HG03469 (cell line): ENCODE results near the gene MASP2.
A peak's percentile ranks its signal among the peaks of the same experiment; 100 is the strongest.
"Not testable (repeated sequence)": the region's sequence is repeated elsewhere in the genome, so short reads cannot be mapped to it uniquely, and the experiment has no call there.

ENCODE experiments used
- ATAC-seq: cut with Tn5 transposase; IDR thresholded peaks from one replicate; pipeline ENCODE4 v1.9.1; 2021; ENCODE audit warnings: mild to moderate bottlenecking, moderate library complexity, moderate number of reproducible peaks; ENCODE audit not compliant: unreplicated experiment

MASP2 gene

GRCh38 chr1:11039351-11040104 is 7.5 kb downstream of the MASP2 start:
- ATAC-seq: no peak

DNA sequence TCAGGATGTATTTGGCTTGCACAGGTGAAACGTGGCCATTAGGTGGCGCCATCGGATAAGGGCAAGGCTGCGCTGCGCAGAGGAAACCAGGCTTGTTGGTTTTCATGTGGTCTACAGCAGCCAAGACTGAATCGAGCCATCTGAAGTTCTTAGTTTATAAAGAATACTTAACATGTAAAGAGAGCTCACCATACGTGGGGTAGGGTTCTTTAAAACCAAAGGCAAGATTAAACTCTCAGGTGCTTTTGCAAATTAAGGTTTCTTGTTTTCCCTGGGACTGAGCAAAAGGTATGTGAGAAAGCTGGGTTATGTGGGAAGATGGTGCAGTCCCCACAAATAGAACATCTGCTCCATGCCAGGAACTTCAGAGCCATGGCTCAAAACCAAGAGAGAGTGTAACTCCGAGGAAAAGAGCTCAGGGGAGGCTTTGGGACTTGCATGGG is 9.3 kb downstream of the MASP2 start:
- ATAC-seq: no peak

DNA sequence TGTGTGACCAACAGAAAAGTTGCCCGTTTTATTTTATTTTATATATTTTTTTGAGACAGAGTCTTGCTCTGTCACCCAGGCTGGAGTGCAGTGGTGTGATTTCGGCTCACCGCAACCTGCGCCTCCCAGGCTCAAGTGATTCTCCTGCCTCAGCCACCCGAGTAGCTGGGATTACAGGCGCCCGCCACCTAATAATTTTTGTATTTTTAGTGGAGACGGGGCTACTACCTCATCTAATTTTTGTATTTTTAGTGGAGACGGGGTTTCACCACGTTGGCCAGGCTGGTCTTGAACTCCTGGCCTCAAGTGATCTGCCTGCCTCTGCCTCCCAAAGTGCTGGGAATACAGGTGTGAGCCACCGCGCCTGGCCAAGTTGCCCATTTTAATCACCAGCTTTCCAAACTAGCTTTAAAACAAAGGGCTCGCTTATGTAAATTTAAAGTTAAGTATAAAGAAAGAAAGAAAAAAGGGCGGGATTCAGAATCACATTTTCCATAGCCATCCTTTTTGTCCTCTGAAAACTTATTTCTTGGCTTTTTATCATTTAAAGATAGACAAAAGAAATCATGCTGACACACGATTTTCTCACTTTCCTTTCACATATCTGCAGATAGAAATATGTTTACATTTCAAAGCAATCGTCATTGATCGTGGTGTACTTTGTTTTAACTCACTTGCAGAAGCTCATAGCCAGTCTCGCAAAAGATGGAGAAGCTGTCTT is 9.9 kb downstream of the MASP2 start:
- not testable (repeated sequence) for ATAC-seq

- no peak for ATAC-seq
Observed at GRCh38 chr1:11031624-11032262, 15.3 kb downstream of the MASP2 start.

DNA sequence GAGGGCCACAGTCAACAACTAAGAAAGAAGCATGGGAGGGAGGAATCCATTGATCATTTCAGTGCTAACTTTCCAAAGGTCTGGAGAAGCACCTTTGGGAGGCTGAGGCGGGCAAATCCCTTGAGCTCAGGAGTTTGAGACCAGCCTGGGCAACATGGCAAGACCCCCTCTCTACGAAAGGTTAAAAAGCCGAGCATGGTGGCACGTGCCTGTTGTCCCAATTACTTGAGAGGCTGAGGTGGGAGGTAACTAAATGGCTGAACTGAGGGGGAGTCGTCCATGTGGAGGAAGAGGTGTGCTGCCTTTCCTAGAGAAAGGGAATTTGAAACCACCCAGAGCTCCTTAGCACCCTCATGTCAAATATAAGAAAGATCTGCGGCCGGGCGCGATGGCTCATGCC is 16.2 kb downstream of the MASP2 start:
- ATAC-seq: no peak

- no peak for ATAC-seq
Observed at GRCh38 chr1:11028018-11028417, 19.0 kb downstream of the MASP2 start.

DNA sequence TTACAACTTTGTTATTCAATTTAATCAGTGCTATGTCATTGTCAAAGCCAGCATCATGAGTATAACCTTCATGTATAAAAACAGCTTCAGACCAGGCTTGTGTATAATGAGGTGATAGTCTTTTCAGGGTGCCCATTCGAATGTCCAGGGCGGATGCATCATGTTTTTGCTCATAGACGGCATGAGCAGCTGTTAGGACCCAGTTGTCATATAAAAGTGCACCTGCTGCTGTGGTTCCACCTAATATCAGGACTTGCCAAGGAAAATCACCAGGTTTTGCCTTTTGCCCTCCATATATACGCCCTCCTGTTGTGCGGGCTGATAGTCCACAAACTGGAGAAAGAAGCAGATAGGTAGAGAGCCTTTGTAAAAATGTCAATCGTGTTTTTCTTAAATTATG is 19.7 kb downstream of the MASP2 start:
- no peak for ATAC-seq

- ATAC-seq: no peak
Observed at GRCh38 chr1:11026903-11027302, 20.1 kb downstream of the MASP2 start.

DNA sequence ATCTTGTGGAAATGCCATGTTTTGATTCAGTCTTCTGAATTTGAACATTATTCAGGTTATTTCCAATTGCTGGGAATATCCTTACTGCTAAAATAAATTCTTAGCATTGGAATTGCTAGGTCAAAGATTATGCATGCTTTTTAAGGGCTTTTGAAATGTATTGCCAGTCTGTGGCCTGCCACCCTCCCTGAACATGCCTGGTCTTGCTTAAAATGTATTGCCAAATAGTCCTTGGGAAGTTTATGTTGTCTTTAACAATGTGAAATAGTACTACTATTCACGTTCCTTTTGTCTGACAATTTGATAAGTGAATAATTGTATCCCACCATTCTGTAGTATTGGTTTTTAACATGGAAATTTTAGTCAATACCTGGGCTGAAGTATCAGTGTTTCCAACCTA is 21.0 kb downstream of the MASP2 start:
- no peak for ATAC-seq

DNA sequence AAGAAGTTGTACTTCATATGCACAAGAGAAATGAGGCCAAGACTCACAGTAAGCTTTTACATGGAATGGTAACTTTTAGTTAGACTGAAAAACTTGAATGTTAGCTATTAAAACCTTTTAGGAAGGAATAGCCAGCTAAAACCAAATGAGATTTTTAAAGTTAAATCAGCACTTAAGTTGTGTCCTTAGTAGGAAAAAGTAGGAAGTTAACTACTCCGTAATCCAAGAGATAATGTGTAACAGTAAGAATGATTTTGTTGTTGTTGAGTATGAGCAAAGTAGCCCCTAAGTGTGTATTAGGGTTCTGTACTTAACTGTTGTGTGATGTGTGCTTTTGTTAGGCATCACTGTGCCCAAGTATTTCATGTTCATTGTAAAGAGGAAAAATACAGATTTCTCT is 21.4 kb downstream of the MASP2 start:
- no peak for ATAC-seq

- no peak for ATAC-seq
Observed at GRCh38 chr1:11024874-11025203, 22.2 kb downstream of the MASP2 start.

DNA sequence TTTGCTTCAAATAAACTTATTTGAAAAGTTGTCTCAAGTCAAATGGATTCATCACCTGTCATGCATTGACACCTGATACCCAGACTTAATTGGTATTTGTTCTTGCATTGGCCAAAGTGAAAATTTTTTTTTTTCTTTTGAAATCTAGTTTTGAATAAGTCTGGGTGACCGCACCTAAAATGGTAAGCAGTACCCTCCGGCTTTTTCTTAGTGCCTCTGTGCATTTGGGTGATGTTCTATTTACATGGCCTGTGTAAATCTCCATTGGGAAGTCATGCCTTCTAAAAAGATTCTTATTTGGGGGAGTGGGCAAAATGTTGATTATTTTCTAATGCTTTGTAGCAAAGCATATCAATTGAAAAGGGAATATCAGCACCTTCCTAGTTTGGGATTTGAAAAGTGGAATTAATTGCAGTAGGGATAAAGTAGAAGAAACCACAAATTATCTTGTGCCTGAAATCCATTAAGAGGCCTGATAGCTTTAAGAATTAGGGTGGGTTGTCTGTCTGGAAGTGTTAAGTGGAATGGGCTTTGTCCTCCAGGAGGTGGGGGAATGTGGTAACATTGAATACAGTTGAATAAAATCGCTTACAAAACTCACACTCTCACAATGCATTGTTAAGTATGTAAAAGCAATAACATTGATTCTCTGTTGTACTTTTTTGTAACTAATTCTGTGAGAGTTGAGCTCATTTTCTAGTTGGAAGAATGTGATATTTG is 22.7 kb downstream of the MASP2 start:
- ATAC-seq: no peak

- ATAC-seq: no peak
Observed at GRCh38 chr1:11023201-11023600, 23.8 kb downstream of the MASP2 start.

DNA sequence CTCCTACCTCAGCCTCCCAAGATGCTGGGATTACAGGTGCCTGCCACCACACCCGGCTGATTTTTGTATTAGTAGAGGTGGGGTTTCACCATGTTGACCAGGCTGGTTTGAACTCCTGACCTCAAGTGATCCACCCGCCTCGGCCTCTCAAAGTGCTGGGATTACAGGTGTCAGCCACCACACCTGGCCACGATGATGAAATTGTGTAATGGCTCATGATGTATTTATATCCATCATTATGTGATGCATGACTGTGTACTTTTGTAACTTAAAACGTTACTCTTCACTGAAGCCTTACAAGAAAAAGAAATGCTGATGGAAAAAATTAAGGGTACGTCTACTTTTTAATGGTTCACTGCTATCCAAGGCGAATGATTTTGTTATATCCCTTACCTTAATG is 27.1 kb downstream of the MASP2 start:
- no peak for ATAC-seq

DNA sequence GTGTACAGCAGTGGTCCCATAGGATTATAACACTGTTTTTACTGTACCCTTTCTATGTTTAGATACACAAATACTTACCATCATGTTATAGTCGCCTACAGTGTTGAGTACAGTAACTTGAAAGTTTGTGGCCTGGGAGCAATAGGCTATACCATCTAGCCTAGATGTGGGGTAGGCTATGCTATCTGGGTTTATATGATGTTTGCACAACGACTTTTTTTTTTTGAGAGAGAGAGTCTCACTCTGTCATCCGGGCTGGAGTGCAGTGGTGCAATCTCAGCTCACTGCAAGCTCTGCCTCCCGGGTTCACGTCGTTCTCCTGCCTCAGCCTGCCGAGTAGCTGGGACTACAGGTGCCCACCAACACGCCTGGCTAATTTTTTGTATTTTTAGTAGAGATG is 27.7 kb downstream of the MASP2 start:
- not testable (repeated sequence) for ATAC-seq

GRCh38 chr1:11013160-11013531 is 33.9 kb downstream of the MASP2 start:
- no peak for ATAC-seq

DNA sequence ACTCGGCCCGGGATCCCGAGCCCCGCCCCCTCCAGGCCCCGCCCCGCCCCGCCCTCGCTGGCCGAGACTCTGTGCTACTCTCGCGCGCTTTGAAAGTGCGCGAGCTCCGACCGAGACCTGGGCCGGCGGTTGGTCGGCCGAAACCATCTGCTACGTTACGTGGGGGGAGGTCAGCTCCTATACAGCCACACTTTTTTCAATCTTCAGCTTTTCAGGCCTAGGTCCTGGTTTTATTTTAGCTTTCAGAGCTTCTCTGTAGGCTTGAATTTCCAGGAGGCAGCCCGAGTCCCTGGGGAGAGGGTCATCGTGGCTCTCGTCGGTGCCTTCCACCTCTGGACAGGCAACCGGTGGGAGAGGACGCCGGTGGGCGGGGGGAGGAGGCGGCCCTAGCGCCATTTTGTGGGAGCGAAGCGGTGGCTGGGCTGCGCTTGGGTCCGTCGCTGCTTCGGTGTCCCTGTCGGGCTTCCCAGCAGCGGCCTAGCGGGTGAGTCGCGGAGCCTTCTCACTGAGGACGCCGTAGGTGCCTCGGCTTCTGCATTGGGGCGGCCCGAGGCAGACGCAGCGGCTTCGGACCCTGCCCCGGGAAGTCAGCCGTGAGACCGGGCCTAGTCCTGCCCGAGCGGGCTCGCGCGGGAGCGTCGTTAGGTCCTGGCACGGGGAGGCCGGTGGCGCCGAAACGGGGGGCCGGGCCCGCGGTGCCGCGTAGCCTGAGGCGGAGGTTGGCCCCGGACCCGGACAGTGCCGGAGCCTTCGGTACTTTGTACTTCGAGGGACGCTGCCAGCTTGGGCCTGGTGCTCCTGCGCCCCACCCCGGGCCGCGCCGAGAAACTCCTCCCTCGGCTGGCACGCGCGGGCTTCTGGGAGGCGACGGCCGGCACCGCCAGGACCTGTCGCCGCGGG is 34.5 kb downstream of the MASP2 start, which contains the start of gene TARDBP:
Gene TARDBP (plus strand): TSS at position 395 of the 900 bp plus-strand sequence. CDS start 1,074 bp downstream, outside the sequence.
- ATAC-seq: peak; percentile 61

DNA sequence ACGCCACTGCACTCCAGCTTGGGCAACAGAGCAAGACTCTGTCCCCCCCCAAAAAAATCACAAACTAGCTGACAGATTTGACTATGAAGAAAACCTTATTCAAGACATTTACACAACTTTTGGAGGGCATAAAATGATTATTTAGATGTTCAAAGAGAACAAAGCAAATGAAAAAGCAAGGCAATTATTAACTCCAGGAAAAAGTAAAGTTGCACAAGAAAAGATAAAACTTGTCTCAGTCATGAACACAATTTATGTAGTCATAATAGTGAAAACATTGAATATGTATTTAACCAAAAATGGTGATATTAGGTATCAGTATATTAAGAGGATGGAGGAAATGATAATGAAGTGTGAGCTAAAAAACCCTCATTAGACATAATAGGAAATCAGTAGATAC is 46.5 kb downstream of the MASP2 start:
- no peak for ATAC-seq

DNA sequence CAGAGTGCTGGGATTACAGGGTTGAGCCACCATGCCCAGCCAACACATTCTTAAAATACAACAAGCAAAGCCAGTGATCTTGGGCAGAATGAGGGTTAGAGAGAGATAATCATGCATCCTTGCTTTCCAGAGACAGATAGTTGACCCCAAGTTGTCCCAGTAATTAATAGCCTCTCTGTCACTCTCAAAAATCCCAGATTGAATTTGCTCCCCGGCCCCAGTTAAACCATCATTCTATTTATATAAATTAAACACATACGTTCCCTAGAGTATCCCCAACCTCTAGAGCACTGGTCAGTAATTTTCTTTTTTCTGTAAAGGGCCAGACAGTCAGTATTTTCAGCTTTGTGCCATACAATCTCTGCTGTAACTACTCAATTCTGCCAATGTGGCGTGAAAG is 50.9 kb downstream of the MASP2 start:
- no peak for ATAC-seq

DNA sequence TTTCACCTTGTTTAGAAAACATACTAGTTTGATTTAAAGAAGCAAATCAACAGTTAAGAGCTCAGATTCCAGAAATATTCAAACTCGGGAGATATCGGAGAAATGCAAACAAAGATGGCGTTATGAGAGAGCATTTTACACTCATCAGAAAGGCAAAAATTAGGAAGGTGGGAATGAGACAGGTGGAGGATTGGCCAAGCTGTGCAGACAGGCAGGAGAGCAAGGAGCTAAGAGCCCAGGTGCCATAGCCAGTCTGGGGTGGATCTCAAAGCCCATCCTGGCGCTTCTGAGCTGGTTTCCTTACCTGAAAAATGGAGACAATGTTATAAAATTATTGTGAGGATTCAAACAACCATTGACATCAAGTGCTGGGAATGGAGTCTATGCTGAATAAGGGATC is 54.2 kb downstream of the MASP2 start:
- ATAC-seq: no peak
